Urinary bladder (tissue), 4 donors: ENCODE results near the gene OR2G2. TPM values are rescaled to one million over a fixed set of nuclear protein-coding genes. Genes with fewer than 3 reads are reported as not detected.

Experiments used
- DNase-seq: peaks from one replicate; pipeline ENCODE4 v3.0.0-alpha.2; 2015; ENCODE audit errors: extremely low spot score
- H3K27ac ChIP-seq: one replicate; pipeline ENCODE4 v1.5.1; 2013; ENCODE audit warnings: low read depth, mild to moderate bottlenecking, moderate library complexity
- H3K36me3 ChIP-seq: one replicate; pipeline ENCODE4 v1.6.1; 2013; ENCODE audit warnings: mild to moderate bottlenecking, moderate library complexity; ENCODE audit not compliant: insufficient read depth
- H3K4me1 ChIP-seq: one replicate; pipeline ENCODE4 v1.6.1; 2013; ENCODE audit warnings: mild to moderate bottlenecking, moderate library complexity; ENCODE audit not compliant: insufficient read depth
- H3K4me3 ChIP-seq: one replicate; pipeline ENCODE4 v1.5.1; 2013; ENCODE audit warnings: low read depth, low read length
- WGBS: extraction: QIAGEN DNeasy Blood & Tissue Kit; methylation state at CpG from one replicate; pipeline ENCODE4 v1.1.7; 2013; 5-methylcytosine and 5-hydroxymethylcytosine counted together
- polyA plus RNA-seq: library from polyadenylated mRNA; stranded (reverse); fragments of 200-250 nt; gene quantifications from one replicate; pipeline ENCODE4 v1.2.3, GENCODE V29; 2013
- small RNA-seq: library from RNA; depleted of rRNA; stranded (forward); fragments of <200 nt; gene quantifications from one replicate; pipeline ENCODE3, GENCODE V24; 2014
- total RNA-seq: library from RNA; depleted of rRNA; stranded (reverse); fragments of >200 nt; gene quantifications from one replicate; pipeline ENCODE4 v1.2.3, GENCODE V29; 2014
- donor health status: healthy with polysubstance abuse.
- donor health status: healthy.

Gene OR2G2
- total and polyA plus RNA-seq, 2 donors = not detected

- DNase-seq = no peak
- 56% methylated on average over 3 of the region's 3 CpGs for WGBS
- Histone ChIP-seq H3K4me3 (no peak overlapping the region), H3K36me3 (no peaks in the 10 kb centered on the region), H3K4me1 (no peaks in the 10 kb centered on the region), H3K27ac (no peak overlapping the region)
These were observed 11.6 kb upstream of the OR2G2 start for GRCh38 chr1:247576514-247576913.

- H3K36me3 ChIP-seq = no peaks in the 10 kb centered on the region
- 84% methylated on average over 5 of the region's 5 CpGs for WGBS
- no peak overlapping the region for H3K4me3 ChIP-seq
- no peaks in the 10 kb centered on the region for H3K4me1 ChIP-seq
- H3K27ac ChIP-seq = no peak overlapping the region
- no peak for DNase-seq
These were observed 9.2 kb upstream of the OR2G2 start for GRCh38 chr1:247578946-247579460.

- H3K36me3 ChIP-seq = no peaks in the 10 kb centered on the region
- H3K4me3 ChIP-seq = no peak within 1 kb of the TSS
- DNase-seq = no peak
- H3K27ac ChIP-seq = no peak within 1 kb of the TSS
- no peaks in the 10 kb centered on the region for H3K4me1 ChIP-seq
- 73% methylated on average over 2 of the region's 2 CpGs for WGBS
These were observed 17.1 kb downstream of the OR2G2 start, which contains the start of gene OR2G3 for GRCh38 chr1:247605286-247605685. TSS of gene OR2G3 (plus strand) at chr1:247605586. CDS start at chr1:247605586, 0 bp downstream.

- H3K27ac ChIP-seq = no peak overlapping the region
- 62% methylated on average over 1 of the region's 1 CpG for WGBS
- no peaks in the 10 kb centered on the region for H3K4me1 ChIP-seq
- DNase-seq = no peak
- H3K4me3 ChIP-seq = no peak overlapping the region
- no peaks in the 10 kb centered on the region for H3K36me3 ChIP-seq
These were observed 25.2 kb downstream of the OR2G2 start for GRCh38 chr1:247613405-247613804.

- no peak overlapping the region for H3K27ac ChIP-seq
- WGBS = 81% methylated on average over 5 of the region's 5 CpGs
- no peak for DNase-seq
- H3K36me3 ChIP-seq = no peaks in the 10 kb centered on the region
- H3K4me1 ChIP-seq = no peaks in the 10 kb centered on the region
- H3K4me3 ChIP-seq = no peak overlapping the region
These were observed 26.5 kb downstream of the OR2G2 start for GRCh38 chr1:247614625-247615024.

- Histone ChIP-seq H3K36me3 (no peaks in the 10 kb centered on the region), H3K4me1 (no peaks in the 10 kb centered on the region), H3K4me3 (no peak overlapping the region), H3K27ac (no peak overlapping the region)
- DNase-seq = no peak
- WGBS = 49% methylated on average over 3 of the region's 3 CpGs
These were observed 39.8 kb downstream of the OR2G2 start for GRCh38 chr1:247627951-247628350.

- Histone ChIP-seq H3K4me1 (no peaks in the 10 kb centered on the region), H3K27ac (no peak overlapping the region), H3K36me3 (no peaks in the 10 kb centered on the region), H3K4me3 (no peak overlapping the region)
- WGBS = 67% methylated on average over 4 of the region's 4 CpGs
- DNase-seq = no peak
These were observed 49.9 kb downstream of the OR2G2 start for GRCh38 chr1:247638011-247638410.

GRCh38 chr1:247638781-247639180 is 50.6 kb downstream of the OR2G2 start:
- 87% methylated on average over 6 of the region's 6 CpGs for WGBS
- H3K4me3 ChIP-seq = no peak overlapping the region
- H3K27ac ChIP-seq = no peak overlapping the region
- H3K36me3 ChIP-seq = no peaks in the 10 kb centered on the region
- no peaks in the 10 kb centered on the region for H3K4me1 ChIP-seq
- no peak for DNase-seq

Small RNA genes within 50 kb of the gene (small RNA-seq; reads per million reads assigned to genes)
- not detected for gene RF00026

Other genes with a start within 250 kb of the OR2G2 start
- 2.4 TPM for gene NLRP3, start 172.2 kb upstream of the OR2G2 start, total RNA-seq
- gene NLRP3, start 172.2 kb upstream of the OR2G2 start, polyA plus RNA-seq = 2.8 TPM
- gene OR2B11, start 130.3 kb upstream of the OR2G2 start, total RNA-seq = not detected
- not detected for gene OR2B11, start 130.3 kb upstream of the OR2G2 start, polyA plus RNA-seq
- gene OR2C3, start 51.9 kb upstream of the OR2G2 start, total RNA-seq = 0.37 TPM
- gene OR2C3, start 51.9 kb upstream of the OR2G2 start, polyA plus RNA-seq = 0.04 TPM
- 1.1 TPM for gene GCSAML, start 39.2 kb upstream of the OR2G2 start, total RNA-seq
- gene GCSAML, start 39.2 kb upstream of the OR2G2 start, polyA plus RNA-seq = 0.42 TPM
- gene OR2G3, start 17.2 kb downstream of the OR2G2 start, total RNA-seq = not detected
- not detected for gene OR2G3, start 17.2 kb downstream of the OR2G2 start, polyA plus RNA-seq
- gene OR13G1, start 91.4 kb downstream of the OR2G2 start, total RNA-seq = not detected
- not detected for gene OR13G1, start 91.4 kb downstream of the OR2G2 start, polyA plus RNA-seq
- gene OR6F1, start 128.3 kb downstream of the OR2G2 start, total RNA-seq = not detected
- gene OR6F1, start 128.3 kb downstream of the OR2G2 start, polyA plus RNA-seq = not detected
- not detected for gene OR14K1, start 150.3 kb downstream of the OR2G2 start, total RNA-seq
- not detected for gene OR14K1, start 150.3 kb downstream of the OR2G2 start, polyA plus RNA-seq
- gene OR14A2, start 159.8 kb downstream of the OR2G2 start, total RNA-seq = not detected
- not detected for gene OR14A2, start 159.8 kb downstream of the OR2G2 start, polyA plus RNA-seq
- not detected for gene OR1C1, start 172.2 kb downstream of the OR2G2 start, total RNA-seq
- not detected for gene OR1C1, start 172.2 kb downstream of the OR2G2 start, polyA plus RNA-seq
- not detected for gene OR14A16, start 235.8 kb downstream of the OR2G2 start, total RNA-seq
- not detected for gene OR14A16, start 235.8 kb downstream of the OR2G2 start, polyA plus RNA-seq